NCI-H69 (cell line): ENCODE data around the gene DNAJC30.

Experiments
- DNase-seq: peaks from one replicate; lab custom pipeline; 2025; lab: John Stamatoyannopoulos, UW

Gene DNAJC30

DNA sequence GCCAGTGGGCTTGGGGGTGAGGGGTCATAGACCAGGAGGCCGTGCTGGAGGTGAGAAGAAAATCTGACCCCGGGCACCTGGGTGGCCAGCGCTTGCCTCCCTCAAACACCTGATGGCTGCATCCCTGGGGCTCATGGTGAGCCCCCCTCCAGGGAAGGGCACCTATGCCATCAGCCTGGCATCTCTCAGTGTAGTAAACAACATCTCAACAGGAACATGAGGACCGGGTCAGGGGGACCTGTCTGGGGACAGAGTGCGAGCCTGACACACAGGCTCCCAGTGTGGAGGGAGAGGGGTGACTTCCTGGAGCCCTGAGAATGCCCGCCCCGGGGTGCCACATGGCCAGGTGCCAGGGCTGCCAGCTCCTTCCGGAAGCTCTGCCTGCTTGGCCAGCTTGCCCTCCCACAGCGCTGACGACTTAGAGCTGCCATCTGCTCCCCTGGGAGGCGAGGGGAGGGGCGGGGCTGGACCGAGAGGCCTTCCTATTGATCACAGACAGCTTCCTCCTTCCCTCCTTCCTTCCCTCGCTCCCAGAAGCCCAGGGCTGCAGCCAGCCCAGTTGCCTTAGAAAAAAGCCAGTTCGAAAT is 23.9 kb upstream of the DNAJC30 start:
- DNase-seq, result peak; percentile 98

DNA sequence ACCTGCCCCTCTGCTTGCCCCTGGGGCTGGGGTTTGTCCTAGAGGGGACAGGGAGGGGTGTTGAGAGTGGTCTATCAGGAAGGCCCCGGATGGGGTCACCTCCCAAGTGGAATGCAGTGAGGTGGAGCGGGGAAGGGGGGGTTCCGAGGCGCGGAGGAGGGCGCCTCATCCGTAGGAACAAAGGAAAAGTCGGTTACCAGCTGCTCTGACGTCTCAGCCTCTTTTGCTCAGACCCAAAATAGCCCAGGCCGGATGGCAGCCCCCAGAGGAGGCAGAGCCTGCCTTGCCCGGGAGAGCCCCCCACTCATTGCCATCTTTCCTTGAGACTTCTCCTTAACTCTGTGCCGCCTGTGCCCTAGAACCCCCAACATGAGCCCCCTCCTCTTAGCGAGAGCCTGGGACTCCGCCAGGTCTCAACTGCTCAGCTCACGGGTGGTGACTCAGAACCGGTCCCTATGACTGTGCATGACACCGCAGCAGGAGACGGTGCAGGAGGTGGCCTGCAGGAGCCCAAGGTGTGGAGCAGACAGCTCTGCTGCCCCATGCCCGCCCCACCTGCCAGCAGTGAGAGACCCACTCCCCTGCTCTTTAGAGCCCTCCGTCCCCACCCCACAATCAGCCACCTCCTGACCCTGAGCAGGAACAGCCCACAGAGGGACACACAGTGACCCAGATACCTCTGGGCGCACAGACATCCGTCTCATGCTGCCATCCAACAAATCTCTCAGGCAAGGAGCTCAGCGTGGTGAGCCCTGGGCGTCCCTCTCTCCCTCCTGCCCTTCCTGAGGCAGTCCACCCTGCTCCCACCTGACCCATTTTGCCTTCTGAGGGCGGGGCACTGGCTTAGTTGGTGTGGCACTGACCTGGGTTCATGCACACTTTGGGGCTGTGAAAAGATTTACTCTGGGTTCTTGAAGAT is 23.1 kb upstream of the DNAJC30 start:
- peak; percentile 80 for DNase-seq

- no peak for DNase-seq
These were observed 22.3 kb upstream of the DNAJC30 start for GRCh38 chr7:73705551-73705920.

- peak; percentile 98 for DNase-seq
These were observed 21.6 kb upstream of the DNAJC30 start for GRCh38 chr7:73704640-73705550.

DNA sequence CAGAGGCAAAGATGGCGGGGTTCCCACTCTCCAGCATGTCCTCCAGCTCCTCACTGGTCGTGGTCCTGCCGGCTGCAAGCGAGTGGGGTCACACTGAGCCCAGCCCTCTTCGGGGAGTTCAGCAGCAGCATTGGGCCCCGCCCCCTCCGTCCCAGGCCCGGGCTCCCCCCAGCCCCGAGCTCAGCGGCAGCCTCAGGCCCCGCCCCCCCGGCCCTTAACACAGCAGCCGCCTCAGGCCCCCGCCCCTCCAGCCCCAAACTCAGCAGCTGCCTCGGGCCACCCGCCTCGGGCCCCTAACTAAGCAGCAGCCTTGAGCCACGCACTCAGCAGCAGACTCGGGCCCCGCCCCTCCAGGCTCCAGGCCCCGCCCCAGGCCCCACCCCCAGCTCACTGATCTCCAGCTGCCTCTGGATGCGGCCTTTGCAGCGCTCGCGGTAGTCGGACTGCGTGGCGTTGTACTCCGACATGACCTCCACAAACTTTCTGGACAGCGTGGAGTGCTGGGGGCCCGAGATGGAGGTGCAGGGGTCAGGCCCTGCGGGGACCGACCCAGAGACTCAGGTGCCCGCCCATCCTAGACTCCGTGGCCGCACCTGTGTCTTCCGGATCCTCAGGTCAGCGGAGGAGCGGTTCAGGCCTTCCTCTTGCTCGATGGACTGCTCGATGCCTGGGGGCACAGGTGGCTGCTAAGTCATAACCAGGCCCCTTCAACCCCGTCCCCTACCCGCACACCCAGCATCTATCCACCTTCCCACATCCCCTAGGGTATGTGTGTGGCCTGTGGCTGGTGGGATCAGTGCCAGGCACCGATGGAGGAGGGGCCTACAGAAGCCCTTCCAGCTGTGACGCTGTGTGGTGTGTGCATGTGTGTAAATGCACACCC is 20.7 kb upstream of the DNAJC30 start:
- DNase-seq, result peak; percentile 64

- no peak for DNase-seq
These were observed 20.0 kb upstream of the DNAJC30 start for GRCh38 chr7:73703225-73703624.

- no peak for DNase-seq
These were observed 19.4 kb upstream of the DNAJC30 start for GRCh38 chr7:73702665-73703064.

- DNase-seq, result no peak
These were observed 19.0 kb upstream of the DNAJC30 start for GRCh38 chr7:73702226-73702625.

- DNase-seq, result peak; percentile 53
These were observed 18.2 kb upstream of the DNAJC30 start for GRCh38 chr7:73701357-73701995.

DNA sequence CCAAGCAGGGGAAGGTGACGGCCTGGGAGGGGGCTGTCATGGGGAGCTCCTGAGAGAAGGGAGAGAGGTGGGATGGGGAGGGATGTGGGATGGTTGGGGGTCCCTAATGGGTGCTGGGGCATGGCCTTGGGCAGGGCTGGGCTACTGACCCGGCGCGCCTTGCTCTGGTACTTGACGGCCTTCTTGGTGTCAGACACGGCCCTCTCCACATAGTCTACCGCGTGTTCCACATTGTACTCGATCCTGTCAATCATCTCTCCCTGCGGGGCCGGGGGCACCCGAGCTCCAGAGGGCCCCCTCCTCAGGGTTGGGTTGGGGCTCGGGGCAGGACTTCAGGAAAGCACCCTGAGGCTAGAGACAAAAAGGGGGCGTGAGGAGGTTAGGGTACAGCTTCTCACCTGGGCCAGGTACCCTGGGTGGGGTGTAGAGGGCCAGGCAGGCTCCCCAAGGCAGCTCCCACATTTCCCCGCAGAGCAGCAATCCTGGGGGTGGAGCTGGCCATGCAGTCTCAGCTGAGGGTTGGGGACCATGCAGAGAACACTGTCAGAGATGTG is 17.4 kb upstream of the DNAJC30 start:
- DNase-seq, result no peak

DNA sequence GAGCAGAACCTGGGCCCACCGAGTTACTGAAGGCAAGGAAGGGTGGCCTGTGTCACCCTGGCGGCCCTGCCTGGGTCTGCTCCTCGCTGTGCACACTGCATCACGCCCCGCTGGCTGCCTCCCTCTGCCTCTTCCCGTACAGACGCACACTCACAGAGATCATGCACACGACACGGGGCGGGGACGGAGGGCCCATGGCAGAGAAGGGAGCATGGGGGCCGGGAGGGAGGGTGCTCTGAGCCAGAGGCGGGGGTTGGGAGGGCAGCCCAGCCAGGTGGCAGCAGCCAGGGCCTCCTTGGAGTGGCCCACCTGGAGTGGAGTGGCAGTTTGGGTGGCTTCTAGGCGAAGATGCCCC is 16.8 kb upstream of the DNAJC30 start:
- no peak for DNase-seq

GRCh38 chr7:73699370-73700068 is 16.3 kb upstream of the DNAJC30 start:
- DNase-seq, result no peak

GRCh38 chr7:73698410-73698809 is 15.2 kb upstream of the DNAJC30 start:
- no peak for DNase-seq

GRCh38 chr7:73696372-73696771 is 13.1 kb upstream of the DNAJC30 start:
- no peak for DNase-seq

- no peak for DNase-seq
These were observed 7.4 kb upstream of the DNAJC30 start for GRCh38 chr7:73690646-73691045.

- no peak for DNase-seq
These were observed 5.0 kb upstream of the DNAJC30 start for GRCh38 chr7:73688288-73688687.

- DNase-seq, result no peak
These were observed 2.1 kb upstream of the DNAJC30 start for GRCh38 chr7:73685311-73685710.

- peak; percentile 44 for DNase-seq
These were observed 788 bp upstream of the DNAJC30 start for GRCh38 chr7:73683788-73684693.

DNA sequence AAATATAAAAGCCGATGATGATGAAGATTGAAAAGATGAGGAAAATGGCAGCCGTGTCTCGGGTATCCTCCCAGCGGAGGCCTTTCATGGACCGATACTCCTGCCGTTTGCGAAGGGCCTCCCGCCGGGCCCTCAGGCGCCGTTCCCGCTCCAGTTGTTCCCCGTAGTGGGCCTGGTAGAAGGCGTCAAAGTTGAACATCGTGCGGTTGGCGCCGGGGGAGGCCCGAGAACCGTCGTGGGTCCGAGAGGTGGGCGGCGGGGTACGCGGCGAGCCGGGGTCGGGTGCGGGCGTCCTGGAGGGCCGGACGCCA is 553 bp downstream of the DNAJC30 start:
- DNase-seq, result peak; percentile 46
